Gastrocnemius medialis (tissue), 4 donors: ENCODE measurements around the gene DENND6A. TPM values are rescaled to one million over a fixed set of nuclear protein-coding genes. Genes with fewer than 3 reads are reported as not detected.

Experiments used
- ATAC-seq, 2 donors: fragments of 150-250 bp; one replicate each; pipeline ENCODE4 v1.9.1; 2016
- DNase-seq, 2 donors: peaks; one replicate each; pipeline ENCODE4 v3.0.0-alpha.2; 2019
- H3K27ac ChIP-seq, 4 donors: fragments of 200-600 bp; sonication (generic); 1 replicate in 1 of 4; 2 replicates in 3 of 4; pipeline ENCODE4 v1.5.1; 2016 to 2018; ENCODE audit warnings: mild to moderate bottlenecking in 2 of 4, moderate library complexity in 1 of 4
- H3K27me3 ChIP-seq, 3 donors: fragments of 200-600 bp; sonication (generic) in 2 of 3; 1 replicate in 1 of 3; 2 replicates in 2 of 3; pipeline versions ENCODE4 v1.5.1 to v1.6.0; 2016 to 2019; ENCODE audit warnings: mild to moderate bottlenecking in 1 of 3, moderate library complexity in 1 of 3
- H3K36me3 ChIP-seq, 2 donors: fragments of 200-600 bp; sonication (generic) in 1 of 2; one replicate each; pipeline ENCODE4 v1.5.1; 2017 to 2018
- H3K4me1 ChIP-seq, 2 donors: fragments of 200-600 bp; sonication (generic) in 1 of 2; one replicate each; pipeline ENCODE4 v1.5.1; 2016 to 2017; ENCODE audit warnings: mild to moderate bottlenecking in 2 of 2
- H3K4me3 ChIP-seq, 4 donors: fragments of 200-600 bp; sonication (generic) in 3 of 4; 1 replicate in 1 of 4; 2 replicates in 3 of 4; pipeline ENCODE4 v1.5.1; 2016 to 2019; ENCODE audit warnings: mild to moderate bottlenecking in 2 of 4
- H3K9me3 ChIP-seq, 3 donors: fragments of 200-600 bp; sonication (generic) in 2 of 3; 1 replicate in 1 of 3; 2 replicates in 2 of 3; pipeline ENCODE4 v1.5.1; 2016 to 2019
- POLR2A ChIP-seq, 2 donors: fragments of 450-650 bp; IDR thresholded peaks; one replicate each; pipeline ENCODE4 v1.6.1; 2017; ENCODE audit warnings: antibody characterized with exemption in 2 of 2, mild to moderate bottlenecking in 2 of 2, moderate library complexity in 2 of 2
- in situ Hi-C, 4 donors: fragments of 200-750 bp; cut with MboI; loops; one replicate each; pipeline versions ENCODE4 v1.15.0 to v1.8.0; 2017; ENCODE audit warnings: low sequenced_read_pairs in 4 of 4
- intact Hi-C: fragments of 100-400 bp; cut with DNase I; formaldehyde crosslinking; loops from one replicate; pipeline ENCODE4 v1.15.1; 2023; ENCODE audit warnings: low total_unique reads
- total RNA-seq, 4 donors: library from RNA; depleted of rRNA; stranded (reverse); fragments of >200 nt; gene quantifications; one replicate each; pipeline versions ENCODE4 v1.1.0 to v1.2.3, GENCODE V29; 2016
- TF ChIP-seq, protein P1 (sequence below), 5 experiments: fragments of 450-650 bp in 3 of 5; fragments of 200-600 bp in 2 of 5; sonication (generic) in 2 of 5; IDR thresholded peaks in 4 of 5; conservative IDR thresholded peaks in 1 of 5; 1 replicate in 4 of 5; 2 replicates in 1 of 5; pipeline ENCODE4 v1.5.1; 2016 to 2019; ENCODE audit warnings: antibody characterized with exemption in 5 of 5, mild to moderate bottlenecking in 3 of 5, moderate library complexity in 3 of 5

DENND6A gene
- total RNA-seq, 4 donors from 2014 or later, result 6.4 to 18.9 (median 14.9) TPM

DNA sequence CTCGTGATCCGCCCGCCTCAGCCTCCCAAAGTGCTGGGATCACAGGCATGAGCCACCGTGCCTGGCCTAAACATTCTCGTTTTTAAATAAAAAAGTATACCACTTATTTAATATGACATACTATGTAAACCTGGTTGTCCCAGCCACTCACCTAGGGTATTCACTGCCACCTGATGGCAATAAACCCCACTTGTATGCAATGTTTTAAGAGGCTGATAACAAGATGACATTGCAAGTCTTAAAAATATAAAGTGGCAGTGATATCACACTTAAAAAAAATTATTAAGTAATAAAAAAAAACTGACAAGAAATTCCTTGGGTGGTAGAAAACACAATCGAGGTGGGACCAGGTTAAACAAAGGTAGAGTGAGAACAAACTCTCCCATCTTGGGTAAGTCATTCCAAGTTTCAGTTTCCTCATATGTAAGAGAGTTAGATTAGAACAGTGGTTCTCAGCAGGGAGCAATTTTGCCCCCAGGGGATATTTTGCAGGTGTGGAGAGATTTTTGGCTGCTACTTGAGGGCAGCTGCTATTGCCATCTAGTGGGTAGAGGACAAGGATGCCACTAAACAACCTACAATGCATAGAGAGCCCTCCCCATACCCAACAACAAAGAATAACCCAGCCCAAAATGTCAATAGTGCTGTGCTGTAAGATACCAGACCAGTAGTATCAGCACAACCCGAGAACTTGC lies 110.3 kb downstream of the DENND6A start:
- Histone ChIP-seq H3K4me1 (peaks cover 0 to 6% of the 10 kb centered on the region in 2 donors), H3K27ac (no peak overlapping the region), H3K36me3 (peaks cover 0 to 40% of the 10 kb centered on the region in 2 donors), H3K27me3 (no peaks in the 10 kb centered on the region), H3K4me3 (no peak overlapping the region), H3K9me3 (no peaks in the 10 kb centered on the region)
- in situ Hi-C loops, result no loop called here
- no peak for ATAC-seq
- intact Hi-C loops, result no loop called here
- no peak for TF ChIP-seq POLR2A (IDR thresholded peaks at IDR 0.05)
- TF ChIP-seq, protein P1, sequence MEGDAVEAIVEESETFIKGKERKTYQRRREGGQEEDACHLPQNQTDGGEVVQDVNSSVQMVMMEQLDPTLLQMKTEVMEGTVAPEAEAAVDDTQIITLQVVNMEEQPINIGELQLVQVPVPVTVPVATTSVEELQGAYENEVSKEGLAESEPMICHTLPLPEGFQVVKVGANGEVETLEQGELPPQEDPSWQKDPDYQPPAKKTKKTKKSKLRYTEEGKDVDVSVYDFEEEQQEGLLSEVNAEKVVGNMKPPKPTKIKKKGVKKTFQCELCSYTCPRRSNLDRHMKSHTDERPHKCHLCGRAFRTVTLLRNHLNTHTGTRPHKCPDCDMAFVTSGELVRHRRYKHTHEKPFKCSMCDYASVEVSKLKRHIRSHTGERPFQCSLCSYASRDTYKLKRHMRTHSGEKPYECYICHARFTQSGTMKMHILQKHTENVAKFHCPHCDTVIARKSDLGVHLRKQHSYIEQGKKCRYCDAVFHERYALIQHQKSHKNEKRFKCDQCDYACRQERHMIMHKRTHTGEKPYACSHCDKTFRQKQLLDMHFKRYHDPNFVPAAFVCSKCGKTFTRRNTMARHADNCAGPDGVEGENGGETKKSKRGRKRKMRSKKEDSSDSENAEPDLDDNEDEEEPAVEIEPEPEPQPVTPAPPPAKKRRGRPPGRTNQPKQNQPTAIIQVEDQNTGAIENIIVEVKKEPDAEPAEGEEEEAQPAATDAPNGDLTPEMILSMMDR (IDR thresholded peaks at IDR 0.05 in 4 of 5, conservative IDR thresholded peaks at IDR 0.05 in 1 of 5), result no peak
- no peak for DNase-seq

DNA sequence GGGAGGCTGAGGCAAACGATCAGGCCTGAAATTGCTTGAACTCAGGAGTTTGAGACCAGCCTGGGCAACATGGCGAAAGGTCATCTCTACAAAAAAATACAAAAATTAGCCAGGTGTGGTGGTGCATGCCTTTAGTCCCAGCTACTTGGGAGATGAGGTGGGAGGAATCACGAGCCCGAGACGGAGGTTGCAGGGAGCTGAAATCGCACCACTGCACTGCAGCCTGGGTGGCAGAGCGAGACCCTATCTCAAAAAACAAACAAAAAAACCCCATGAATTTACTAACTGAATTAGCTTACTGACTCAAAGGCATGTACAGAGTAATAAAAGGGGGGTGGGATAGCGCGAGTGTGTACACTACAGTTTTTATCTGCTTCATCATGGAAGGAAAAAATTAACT lies 115.1 kb downstream of the DENND6A start:
- no peak overlapping the region for H3K27ac ChIP-seq

DNA sequence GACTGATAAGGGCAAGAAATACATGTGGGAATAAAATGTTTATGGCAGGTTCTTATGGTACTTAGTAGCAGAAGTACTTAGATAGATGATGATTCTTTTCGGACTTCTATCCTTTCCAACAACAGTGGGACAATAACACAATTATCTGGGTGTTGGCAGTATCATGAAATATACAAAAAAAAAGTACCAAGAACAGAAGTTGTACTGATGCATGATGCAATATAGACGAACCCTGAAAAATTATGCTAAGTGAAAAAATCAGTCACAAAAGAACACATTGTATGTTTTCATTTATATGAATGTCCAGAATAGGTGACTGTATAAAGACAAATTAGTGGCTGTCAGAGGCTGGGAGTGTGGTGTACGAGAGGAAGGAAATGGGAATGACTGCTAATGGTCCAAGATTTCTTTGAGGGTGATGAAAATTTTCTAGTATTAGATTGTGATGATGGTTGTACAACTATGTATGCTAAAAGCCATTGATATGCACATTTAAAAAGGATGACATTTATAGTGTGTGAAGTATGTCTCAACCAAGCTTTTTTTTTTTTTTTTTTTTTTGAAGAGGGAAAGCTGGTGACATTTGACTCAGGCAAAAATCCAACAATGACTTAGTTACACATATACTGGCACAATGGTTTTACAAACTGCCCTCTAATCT lies 116.8 kb downstream of the DENND6A start:
- peaks cover 8 to 11% of the 10 kb centered on the region in 2 donors for H3K4me1 ChIP-seq
- in situ Hi-C loops, result no loop called here
- DNase-seq (no peak), ATAC-seq (no peak)
- H3K27me3 ChIP-seq, result no peaks in the 10 kb centered on the region
- no peak for TF ChIP-seq POLR2A (IDR thresholded peaks at IDR 0.05)
- TF ChIP-seq, protein P1 (IDR thresholded peaks at IDR 0.05 in 4 of 5, conservative IDR thresholded peaks at IDR 0.05 in 1 of 5), result no peak
- intact Hi-C loops, result no loop called here
- no peaks in the 10 kb centered on the region for H3K9me3 ChIP-seq
- H3K27ac ChIP-seq, result peak overlapping the region in 1 of 4 donors; percentile 27
- H3K4me3 ChIP-seq, result no peak overlapping the region
- H3K36me3 ChIP-seq, result peaks cover 0 to 61% of the 10 kb centered on the region in 2 donors

More for the DNA sequence above, 115.1 kb downstream of the DENND6A start:
- Histone ChIP-seq H3K36me3 (peaks cover 0 to 63% of the 10 kb centered on the region in 2 donors), H3K4me1 (peaks cover 8 to 11% of the 10 kb centered on the region in 2 donors), H3K4me3 (no peak overlapping the region), H3K27me3 (no peaks in the 10 kb centered on the region), H3K9me3 (no peaks in the 10 kb centered on the region)
- intact Hi-C loops, result no loop called here
- DNase-seq (no peak), ATAC-seq (no peak)
- in situ Hi-C loops, result no loop called here
- no peak for TF ChIP-seq POLR2A (IDR thresholded peaks at IDR 0.05)
- TF ChIP-seq, protein P1 (IDR thresholded peaks at IDR 0.05 in 4 of 5, conservative IDR thresholded peaks at IDR 0.05 in 1 of 5), result no peak

Other genes with a start within 250 kb of the DENND6A start
- gene DNAH12, start 148.7 kb downstream of the DENND6A start, total RNA-seq, result under 1 TPM in 2 of 4 donors, not detected in 2; 0.02 to 0.04 TPM
- 10 to 100 TPM; 16.5 to 25.7 (median 19.8) TPM for gene PDE12, start 136.8 kb downstream of the DENND6A start, total RNA-seq
- gene ARF4, start 95.7 kb downstream of the DENND6A start, total RNA-seq, result 10 to 100 TPM; 36.2 to 55.2 (median 47.7) TPM
- gene SLMAP, start 63.2 kb upstream of the DENND6A start, total RNA-seq, result 100 to 1,000 TPM in 2 of 4 donors, 10 to 100 TPM in 2; 81.1 to 113 (median 97.1) TPM